ENCODE measurements around the gene ENPEP.
"Not testable (repeated sequence)": the region's sequence is repeated elsewhere in the genome, so short reads cannot be mapped to it uniquely, and the experiment has no call there.

ENPEP gene

GRCh38 chr4:110467400-110467799, 8.6 kb upstream of the ENPEP start:
- no peak overlapping the region for H3K4me3 ChIP-seq (ENCODE audit: low read length)
- H3K9me3 ChIP-seq (ENCODE audit: control insufficient read depth, low read length): peaks cover 6% of the 10 kb centered on the region
- DNase-seq (ENCODE audit: low read depth): no peak
- no peak overlapping the region for H3K9ac ChIP-seq (ENCODE audit: low read length)
- H3K27me3 ChIP-seq (replicated peaks; ENCODE audit: control insufficient read depth, insufficient read depth, low read length): no peaks in the 10 kb centered on the region
- H3K4me1 ChIP-seq (ENCODE audit: control insufficient read depth, insufficient read depth, low read length): no peaks in the 10 kb centered on the region
- no peaks in the 10 kb centered on the region for H3K36me3 ChIP-seq (ENCODE audit: control insufficient read depth, insufficient read depth, low read length, severe bottlenecking)

DNA sequence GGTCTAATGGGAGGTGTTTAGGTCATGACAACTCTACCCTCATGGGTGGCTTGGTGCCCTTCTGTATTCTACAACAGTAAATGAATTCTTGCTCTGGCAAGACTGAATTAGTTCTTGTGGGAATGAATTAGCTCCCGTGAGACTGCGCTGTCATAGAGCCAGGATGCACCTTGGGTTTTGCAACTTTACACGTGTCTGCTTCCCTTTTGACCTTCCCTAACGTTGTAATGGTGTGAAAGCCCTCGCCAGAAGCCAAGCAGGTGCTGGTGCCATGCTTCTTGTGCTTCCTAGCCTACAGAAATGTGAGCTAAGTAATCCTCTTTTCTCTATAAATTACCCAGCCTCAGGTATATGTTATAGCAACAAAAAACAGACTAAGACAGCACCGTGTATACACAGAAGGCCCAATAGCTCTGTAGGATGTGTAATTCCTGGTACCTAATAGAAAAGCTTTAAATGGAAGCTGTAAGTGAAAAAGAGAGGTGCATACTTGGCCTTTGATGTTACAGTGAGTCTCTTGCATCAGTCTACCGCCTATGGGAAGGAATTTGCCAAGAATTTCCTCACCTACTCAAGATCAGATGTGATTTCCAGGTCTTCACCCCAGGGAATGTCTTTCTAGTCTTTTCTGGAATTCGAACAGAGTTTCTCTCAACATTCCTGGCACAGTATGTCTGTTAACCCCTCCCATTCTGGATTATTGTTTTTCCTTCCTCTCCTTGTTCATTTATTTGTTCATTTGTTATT, 3.2 kb upstream of the ENPEP start:
- Histone ChIP-seq H3K4me3 (ENCODE audit: low read length) (no peak overlapping the region), H3K9me3 (ENCODE audit: control insufficient read depth, low read length) (peaks cover 6% of the 10 kb centered on the region), H3K9ac (ENCODE audit: low read length) (no peak overlapping the region), H3K36me3 (ENCODE audit: control insufficient read depth, insufficient read depth, low read length, severe bottlenecking) (no peaks in the 10 kb centered on the region), H3K4me1 (ENCODE audit: control insufficient read depth, insufficient read depth, low read length) (peaks cover 13% of the 10 kb centered on the region), H3K27me3 (replicated peaks; ENCODE audit: control insufficient read depth, insufficient read depth, low read length) (no peaks in the 10 kb centered on the region)
- DNase-seq (ENCODE audit: low read depth): no peak

DNA sequence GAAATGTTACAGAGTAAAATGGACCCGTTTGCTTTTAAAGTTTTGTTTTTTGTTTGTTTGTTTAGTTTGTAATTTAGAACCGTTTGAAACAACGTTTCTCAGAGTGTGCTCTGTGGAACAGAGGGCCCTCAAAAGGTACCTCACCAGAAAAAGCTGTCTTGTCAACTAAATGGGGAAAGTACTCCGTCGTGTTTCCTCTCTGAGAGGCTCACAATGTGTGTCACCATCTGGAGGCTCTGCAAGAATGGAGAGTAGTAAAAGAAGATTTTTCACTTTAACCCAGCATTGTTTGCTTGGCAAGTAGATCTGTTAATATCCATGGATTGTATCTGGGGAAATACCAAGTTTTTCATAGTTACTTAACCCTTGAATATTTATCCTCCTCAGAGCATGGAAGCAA, 1.5 kb upstream of the ENPEP start:
- H3K9ac ChIP-seq (ENCODE audit: low read length): no peak overlapping the region
- no peaks in the 10 kb centered on the region for H3K36me3 ChIP-seq (ENCODE audit: control insufficient read depth, insufficient read depth, low read length, severe bottlenecking)
- no peaks in the 10 kb centered on the region for H3K27me3 ChIP-seq (replicated peaks; ENCODE audit: control insufficient read depth, insufficient read depth, low read length)
- H3K4me1 ChIP-seq (ENCODE audit: control insufficient read depth, insufficient read depth, low read length): peaks cover 13% of the 10 kb centered on the region
- H3K9me3 ChIP-seq (ENCODE audit: control insufficient read depth, low read length): peaks cover under 1% of the 10 kb centered on the region
- DNase-seq (ENCODE audit: low read depth): no peak
- H3K4me3 ChIP-seq (ENCODE audit: low read length): no peak overlapping the region

- not testable (repeated sequence) for H3K27me3 ChIP-seq (replicated peaks; ENCODE audit: control insufficient read depth, insufficient read depth, low read length); H3K4me3 ChIP-seq (ENCODE audit: low read length); H3K9me3 ChIP-seq (ENCODE audit: control insufficient read depth, low read length); H3K9ac ChIP-seq (ENCODE audit: low read length); DNase-seq (ENCODE audit: low read depth); H3K36me3 ChIP-seq (ENCODE audit: control insufficient read depth, insufficient read depth, low read length, severe bottlenecking)
- H3K4me1 ChIP-seq (ENCODE audit: control insufficient read depth, insufficient read depth, low read length): peaks cover 15% of the 10 kb centered on the region
Measured at GRCh38 chr4:110475080-110475479, 875 bp upstream of the ENPEP start.

DNA sequence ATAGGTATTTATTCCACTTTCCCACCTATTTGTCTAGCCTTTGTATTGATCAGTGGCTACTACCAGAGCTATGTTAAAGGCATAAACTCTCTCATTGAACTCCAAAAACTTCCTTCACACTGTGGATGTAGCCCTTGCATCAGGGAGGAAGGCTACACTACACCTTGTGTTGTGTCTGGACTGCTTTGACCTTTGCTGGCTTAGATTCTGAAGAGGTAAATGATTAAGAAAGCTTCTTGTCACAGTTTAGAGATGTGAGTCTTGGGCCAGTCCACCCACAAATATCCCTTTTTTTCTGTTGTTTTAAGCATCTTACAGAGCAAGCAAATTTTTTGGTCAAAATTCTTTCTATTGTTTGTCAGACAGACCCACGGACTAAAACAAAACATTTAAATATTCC, 1.9 kb downstream of the ENPEP start:
- peaks cover 22% of the 10 kb centered on the region for H3K4me1 ChIP-seq (ENCODE audit: control insufficient read depth, insufficient read depth, low read length)
- no peaks in the 10 kb centered on the region for H3K9me3 ChIP-seq (ENCODE audit: control insufficient read depth, low read length)
- H3K27me3 ChIP-seq (replicated peaks; ENCODE audit: control insufficient read depth, insufficient read depth, low read length): no peaks in the 10 kb centered on the region
- H3K4me3 ChIP-seq (ENCODE audit: low read length): no peak overlapping the region
- no peaks in the 10 kb centered on the region for H3K36me3 ChIP-seq (ENCODE audit: control insufficient read depth, insufficient read depth, low read length, severe bottlenecking)
- H3K9ac ChIP-seq (ENCODE audit: low read length): no peak overlapping the region
- DNase-seq (ENCODE audit: low read depth): no peak

GRCh38 chr4:110480031-110480549, 4.1 kb downstream of the ENPEP start:
- no peaks in the 10 kb centered on the region for H3K36me3 ChIP-seq (ENCODE audit: control insufficient read depth, insufficient read depth, low read length, severe bottlenecking)
- H3K9me3 ChIP-seq (ENCODE audit: control insufficient read depth, low read length): no peaks in the 10 kb centered on the region
- H3K4me3 ChIP-seq (ENCODE audit: low read length): no peak overlapping the region
- peaks cover 36% of the 10 kb centered on the region for H3K4me1 ChIP-seq (ENCODE audit: control insufficient read depth, insufficient read depth, low read length)
- H3K9ac ChIP-seq (ENCODE audit: low read length): no peak overlapping the region
- DNase-seq (ENCODE audit: low read depth): peak; percentile 97
- no peaks in the 10 kb centered on the region for H3K27me3 ChIP-seq (replicated peaks; ENCODE audit: control insufficient read depth, insufficient read depth, low read length)

DNA sequence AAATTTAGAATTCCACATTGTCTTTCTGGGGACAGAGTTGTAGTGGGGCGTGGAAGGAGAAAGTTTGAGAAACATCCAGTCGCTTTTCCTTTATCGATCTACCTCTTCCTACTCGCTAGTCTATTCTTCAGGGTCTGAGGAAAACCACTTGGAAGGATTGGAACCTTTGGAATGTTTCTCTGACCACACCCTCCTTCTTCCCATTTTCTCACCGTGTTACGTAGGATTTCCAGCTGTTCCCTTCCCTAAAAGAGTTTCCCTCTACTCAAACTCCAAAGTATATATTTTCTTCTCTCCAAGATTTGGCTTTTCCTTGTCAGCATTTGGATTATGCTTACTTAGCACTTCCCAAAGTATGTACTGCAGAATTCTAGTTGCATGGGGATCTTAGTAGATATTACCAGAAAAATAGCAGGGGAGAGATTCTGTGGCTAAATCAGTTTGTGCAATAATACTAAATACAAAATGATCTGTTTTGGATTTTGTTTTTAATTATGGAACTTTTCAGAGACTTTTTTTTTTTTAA, 4.9 kb downstream of the ENPEP start:
- H3K27me3 ChIP-seq (replicated peaks; ENCODE audit: control insufficient read depth, insufficient read depth, low read length): no peaks in the 10 kb centered on the region
- H3K4me3 ChIP-seq (ENCODE audit: low read length): peak overlapping the region; percentile 36
- peaks cover 39% of the 10 kb centered on the region for H3K4me1 ChIP-seq (ENCODE audit: control insufficient read depth, insufficient read depth, low read length)
- no peak overlapping the region for H3K9ac ChIP-seq (ENCODE audit: low read length)
- no peak for DNase-seq (ENCODE audit: low read depth)
- no peaks in the 10 kb centered on the region for H3K36me3 ChIP-seq (ENCODE audit: control insufficient read depth, insufficient read depth, low read length, severe bottlenecking)
- H3K9me3 ChIP-seq (ENCODE audit: control insufficient read depth, low read length): no peaks in the 10 kb centered on the region

DNA sequence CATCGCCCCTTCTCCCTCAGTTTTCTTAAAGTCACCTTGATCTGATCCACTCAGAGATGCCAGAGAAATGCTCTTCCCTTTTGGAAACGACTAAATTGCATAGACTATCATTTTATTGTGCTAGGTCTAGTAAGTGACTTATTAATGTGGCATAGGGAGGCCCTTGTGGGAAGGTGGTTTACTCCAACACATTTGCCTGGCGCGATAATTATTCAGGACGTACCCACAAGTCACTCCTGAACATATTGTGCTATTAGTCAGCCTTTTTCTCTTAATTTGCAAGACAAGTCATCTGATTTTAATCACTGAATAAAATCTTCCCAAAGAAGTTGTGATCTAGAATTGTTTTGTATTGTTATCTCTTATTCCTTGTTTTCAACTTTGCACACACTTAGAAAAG, 7.6 kb downstream of the ENPEP start:
- H3K36me3 ChIP-seq (ENCODE audit: control insufficient read depth, insufficient read depth, low read length, severe bottlenecking): no peaks in the 10 kb centered on the region
- H3K4me3 ChIP-seq (ENCODE audit: low read length): no peak overlapping the region
- no peaks in the 10 kb centered on the region for H3K27me3 ChIP-seq (replicated peaks; ENCODE audit: control insufficient read depth, insufficient read depth, low read length)
- no peak for DNase-seq (ENCODE audit: low read depth)
- H3K9me3 ChIP-seq (ENCODE audit: control insufficient read depth, low read length): no peaks in the 10 kb centered on the region
- no peak overlapping the region for H3K9ac ChIP-seq (ENCODE audit: low read length)
- peaks cover 39% of the 10 kb centered on the region for H3K4me1 ChIP-seq (ENCODE audit: control insufficient read depth, insufficient read depth, low read length)

DNA sequence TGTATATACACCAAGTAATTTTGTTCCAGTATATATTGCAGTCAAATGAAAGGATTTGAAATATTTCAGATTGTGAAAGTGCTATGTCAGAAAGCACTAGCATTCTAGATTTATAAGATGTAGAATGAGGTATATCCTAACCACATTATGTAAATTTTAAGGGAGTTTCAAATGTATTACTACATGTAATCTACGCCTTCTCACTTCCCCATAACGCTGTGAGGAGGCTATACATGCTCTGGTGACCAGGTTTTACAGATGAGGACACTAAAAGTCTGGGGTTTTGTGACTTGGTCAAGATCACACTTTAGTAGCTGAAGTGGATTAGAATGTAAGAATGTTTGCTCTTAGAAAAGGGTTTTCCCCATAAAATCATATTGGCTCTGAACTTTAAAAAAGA, 8.1 kb downstream of the ENPEP start:
- Histone ChIP-seq H3K9me3 (ENCODE audit: control insufficient read depth, low read length) (no peaks in the 10 kb centered on the region), H3K4me1 (ENCODE audit: control insufficient read depth, insufficient read depth, low read length) (peaks cover 41% of the 10 kb centered on the region), H3K27me3 (replicated peaks; ENCODE audit: control insufficient read depth, insufficient read depth, low read length) (no peaks in the 10 kb centered on the region), H3K36me3 (ENCODE audit: control insufficient read depth, insufficient read depth, low read length, severe bottlenecking) (no peaks in the 10 kb centered on the region), H3K9ac (ENCODE audit: low read length) (no peak overlapping the region), H3K4me3 (ENCODE audit: low read length) (no peak overlapping the region)
- no peak for DNase-seq (ENCODE audit: low read depth)

- DNase-seq (ENCODE audit: low read depth): peak; percentile 77
- Histone ChIP-seq H3K4me3 (ENCODE audit: low read length) (no peak overlapping the region), H3K27me3 (replicated peaks; ENCODE audit: control insufficient read depth, insufficient read depth, low read length) (no peaks in the 10 kb centered on the region), H3K9ac (ENCODE audit: low read length) (no peak overlapping the region), H3K36me3 (ENCODE audit: control insufficient read depth, insufficient read depth, low read length, severe bottlenecking) (no peaks in the 10 kb centered on the region), H3K9me3 (ENCODE audit: control insufficient read depth, low read length) (no peaks in the 10 kb centered on the region), H3K4me1 (ENCODE audit: control insufficient read depth, insufficient read depth, low read length) (peaks cover 41% of the 10 kb centered on the region)
Measured at GRCh38 chr4:110484767-110485166, 8.8 kb downstream of the ENPEP start.

GRCh38 chr4:110485452-110485851, 9.5 kb downstream of the ENPEP start:
- Histone ChIP-seq H3K27me3 (replicated peaks; ENCODE audit: control insufficient read depth, insufficient read depth, low read length) (no peaks in the 10 kb centered on the region), H3K9ac (ENCODE audit: low read length) (no peak overlapping the region), H3K9me3 (ENCODE audit: control insufficient read depth, low read length) (no peaks in the 10 kb centered on the region), H3K4me1 (ENCODE audit: control insufficient read depth, insufficient read depth, low read length) (peaks cover 36% of the 10 kb centered on the region), H3K36me3 (ENCODE audit: control insufficient read depth, insufficient read depth, low read length, severe bottlenecking) (no peaks in the 10 kb centered on the region), H3K4me3 (ENCODE audit: low read length) (no peak overlapping the region)
- no peak for DNase-seq (ENCODE audit: low read depth)
